K562 (cell line): ENCODE data around the gene ALOXE3. TPM values are rescaled to one million over a fixed set of nuclear protein-coding genes. Genes with fewer than 3 reads are reported as not detected.

Source experiments
- ATAC-seq: fragments of 200-7000 bp; cut with Tn5 transposase; 3 replicates; pipeline ENCODE4 v1.9.1; 2020; ENCODE audit warnings: moderate library complexity
- BruUV-seq: library from RNA; stranded (reverse); fragments of 400-500 nt; replicated peaks from 2 replicates; lab custom pipeline; 2021; lab: Mats Ljungman, UMichigan
- CTCF ChIA-PET: fragments of 300-600 bp; formaldehyde crosslinking; extraction: SDS; loops from one replicate; lab custom pipeline; 2021; ENCODE audit warnings: low intra/inter-chr PET ratio; lab: Yijun Ruan, JAX
- POLR2A ChIA-PET: fragments of 300-600, 350-650 bp; sonication (Branson Sonifier 250); formaldehyde crosslinking; extraction: SDS; loops from one replicate; lab custom pipeline; 2021; ENCODE audit warnings: antibody characterized with exemption, inconsistent platforms; lab: Yijun Ruan, JAX
- DNase-seq, 4 experiments: peaks; one replicate each; pipeline versions ENCODE4 v3.0.0 to v3.0.0-alpha.2; 2011 to 2018; ENCODE audit warnings: low spot score in 3 of 4, mixed read lengths in 3 of 4; ENCODE audit errors: extremely low read depth in 1 of 4
- FAIRE-seq: peaks from 2 replicates; lab custom pipeline; 2011; peaks lifted over from hg19 to GRCh38; lab: Jason Lieb, UNC
- H2AFZ ChIP-seq: 2 replicates; pipeline ENCODE4 v1.6.0; 2011; ENCODE audit warnings: low read depth, low read length, control low read depth, inconsistent platforms
- H3K27ac ChIP-seq: fragments of 200-600 bp; 3 replicates; pipeline ENCODE4 v1.8.0; 2011; ENCODE audit warnings: low read depth, mild to moderate bottlenecking, control low read depth, inconsistent platforms, low read length, moderate library complexity, mixed read lengths; ENCODE audit errors: extremely low read depth
- H3K27me3 ChIP-seq, 2 experiments: fragments of 300-600 bp in 1 of 2; 2 replicates in 1 of 2; 3 replicates in 1 of 2; pipeline versions ENCODE4 v1.6.0 to v1.8.0; 2011; ENCODE audit warnings: inconsistent platforms in 2 of 2, low read length in 2 of 2, mild to moderate bottlenecking in 1 of 2, mixed read lengths in 1 of 2, moderate library complexity in 1 of 2; ENCODE audit not compliant: control insufficient read depth in 2 of 2, insufficient read depth in 2 of 2
- H3K36me3 ChIP-seq: fragments of 300-600 bp; 3 replicates; pipeline ENCODE4 v1.8.0; 2011; ENCODE audit warnings: mild to moderate bottlenecking, low read length, inconsistent platforms; ENCODE audit not compliant: control insufficient read depth, insufficient read depth
- H3K4me1 ChIP-seq, 2 experiments: fragments of 200-600 bp in 1 of 2; replicated peaks in 1 of 2; 2 replicates in 1 of 2; 3 replicates in 1 of 2; pipeline versions ENCODE4 v1.5.1 to v1.8.0; 2011; ENCODE audit warnings: inconsistent platforms in 2 of 2, low read length in 2 of 2, mild to moderate bottlenecking in 1 of 2, mixed read lengths in 1 of 2, moderate library complexity in 1 of 2; ENCODE audit not compliant: control insufficient read depth in 2 of 2, insufficient read depth in 2 of 2
- H3K4me2 ChIP-seq: 2 replicates; pipeline ENCODE4 v1.6.1; 2011; ENCODE audit warnings: low read length, control low read depth, inconsistent platforms, mixed read lengths; ENCODE audit not compliant: insufficient read depth
- H3K4me3 ChIP-seq: fragments of 200-600 bp; sonication (generic), shearing (Covaris generic); 2 replicates; pipeline ENCODE4 v1.5.1; 2016; ENCODE audit warnings: control low read depth, inconsistent platforms
- H3K79me2 ChIP-seq: fragments of 200-600 bp; 3 replicates; pipeline ENCODE4 v1.8.0; 2011; ENCODE audit warnings: low read length, inconsistent platforms; ENCODE audit not compliant: control insufficient read depth, insufficient read depth
- H3K9ac ChIP-seq, 2 experiments: 2 replicates each; pipeline versions ENCODE4 v1.6.0 to v1.6.1; 2011; ENCODE audit warnings: low read depth in 2 of 2, low read length in 2 of 2, control low read depth in 1 of 2, inconsistent platforms in 1 of 2, mild to moderate bottlenecking in 1 of 2, mixed read lengths in 1 of 2; ENCODE audit not compliant: insufficient read depth in 1 of 2
- H3K9me1 ChIP-seq: one replicate; pipeline ENCODE4 v1.6.0; 2011; ENCODE audit warnings: inconsistent platforms, mild to moderate bottlenecking, low read length, moderate library complexity; ENCODE audit not compliant: control insufficient read depth, insufficient read depth
- H3K9me3 ChIP-seq: replicated peaks from 2 replicates; pipeline ENCODE4 v1.5.1; 2011; ENCODE audit warnings: low read depth, low read length, inconsistent platforms; ENCODE audit not compliant: control insufficient read depth, insufficient read depth
- H4K20me1 ChIP-seq: replicated peaks from 2 replicates; pipeline ENCODE4 v1.6.1; 2011; ENCODE audit warnings: low read length, inconsistent platforms, mixed read lengths; ENCODE audit not compliant: control insufficient read depth, insufficient read depth
- MEF2D ChIP-seq: conservative IDR thresholded peaks from 2 replicates; pipeline ENCODE4 v1.6.1; 2016; ENCODE audit warnings: low read depth, missing genetic modification characterization, missing compliant biosample characterization
- TFAP4 ChIP-seq: sonication (generic); formaldehyde crosslinking; IDR thresholded peaks from 2 replicates; pipeline ENCODE4 v1.8.0; 2022; ENCODE audit warnings: missing genetic modification reagents, mild to moderate bottlenecking, moderate library complexity, borderline replicate concordance
- WGBS: fragments of 100-300 bp; shearing (Covaris generic); methylation state at CpG from one replicate; pipeline ENCODE4 v1.1.6; 2016; ENCODE audit warnings: low coverage, mixed read lengths; ENCODE audit not compliant: insufficient coverage; ENCODE audit errors: missing lambda C conversion rate; 5-methylcytosine and 5-hydroxymethylcytosine counted together
- in situ Hi-C: fragments of 300-500 bp; cut with MboI; formaldehyde crosslinking; loops from 4 replicates; pipeline ENCODE4 v1.15.0; 2018; ENCODE audit warnings: inconsistent platforms, mixed read lengths
- intact Hi-C: fragments of 100-400 bp; cut with micrococcal nuclease; formaldehyde crosslinking; loops from 2 replicates; pipeline ENCODE4 v1.14.2; 2022
- polyA plus RNA-seq, 8 experiments: library from polyadenylated mRNA; depleted of rRNA in 4 of 8; stranded (reverse) in 5 of 8; unstranded in 3 of 8; fragments of >200 nt; fragmentation: Nextera tagmentation in 2 of 8; fragmentation: Illumina TruSeq in 1 of 8; extraction: Ambion mirVana in 2 of 8; extraction: Trizol in 1 of 8; gene quantifications; 2 replicates each; pipeline versions ENCODE4 v1.2.1 to v1.2.3, GENCODE V29; 2011 to 2014; ENCODE audit warnings: inconsistent platforms in 1 of 8, missing spikeins in 1 of 8
- total RNA-seq, 7 experiments: library from RNA; depleted of rRNA in 6 of 7; stranded (reverse); fragments of >200 nt in 6 of 7; fragmentation: Illumina TruSeq in 2 of 7; extraction: Trizol in 2 of 7; gene quantifications; 2 replicates each; pipeline versions ENCODE4 v1.2.1 to v1.2.3, GENCODE V29; 2011 to 2021; ENCODE audit warnings: low replicate concordance in 1 of 7

ALOXE3 gene
- total and polyA plus RNA-seq, 9 of the 15 experiments (the other 6 are each of a cell fraction or from before 2014, with no cell fraction given) = 0.04 TPM; not detected in 8

GRCh38 chr17:8124350-8125153 lies 6.2 kb upstream of the ALOXE3 start:
- Histone ChIP-seq H3K79me2 (no peaks in the 10 kb centered on the region), H3K9ac (peak overlapping the region in 1 of 2 experiments; percentile 80; a peak in 2 of 4 replicates), H3K27me3 (0 out of 5 replicates have a peak, but pooled peaks cover 0 to 9% of the 10 kb centered on the region in 2 experiments), H3K4me2 (peak overlapping the region; percentile 87), H3K27ac (no peak overlapping the region), H2AFZ (peak overlapping the region; percentile 82; the same call in 1 of the 2 replicates), H3K4me1 (peaks cover 22 to 66% of the 10 kb centered on the region in 2 experiments), H3K36me3 (no peaks in the 10 kb centered on the region), H3K9me1 (no peaks in the 10 kb centered on the region), H3K4me3 (peak overlapping the region; percentile 73), H4K20me1 (peaks cover 4% of the 10 kb centered on the region; the same call in 1 of the 2 replicates)
- intact Hi-C loops = loop anchor here (5.0 to 10.0 kb wide), 3 partner anchors 48 to 290 kb away; partner anchors contain the start of gene KDM6B
- ATAC-seq (no peak), DNase-seq (peak in 1 of 4 experiments; percentile 26)
- no TSS peak for BruUV-seq
- no peak for TF ChIP-seq MEF2D (tag)
- TF ChIP-seq TFAP4 = 0 out of 2 replicates have a peak, but pooled peaks have one; percentile 26
- TF ChIP-seq, all 486 proteins: peak for 1
- in situ Hi-C loops = loop anchor here (5.0 kb wide), 2 partner anchors 98 to 178 kb away; no protein-coding TSS in a partner anchor
- H3K9me3 ChIP-seq = no peaks in the 10 kb centered on the region
- FAIRE-seq = no peak
- POLR2A ChIA-PET = interaction anchor here (0.6 to 2.1 kb wide), 5 partner anchors 10 to 164 kb away, joined by 3 to 5 read pairs (median 4); partner anchors contain the start of genes AURKB and RANGRF
- WGBS = 15% methylated on average over 22 of the region's 24 CpGs
- CTCF ChIA-PET = no interaction called here
